GM12878 (cell line): ENCODE data around the gene TMEM45B. TPM values are rescaled to one million over a fixed set of nuclear protein-coding genes. Genes with fewer than 3 reads are reported as not detected.

ENCODE experiments used
- ATAC-seq: fragments of 200-7000 bp; cut with Tn5 transposase; 3 replicates; pipeline ENCODE4 v1.9.1; 2020; ENCODE audit warnings: mild to moderate bottlenecking, moderate library complexity
- BruUV-seq: library from RNA; stranded (reverse); fragments of 400-500 nt; replicated peaks from 2 replicates; lab custom pipeline; 2021; lab: Mats Ljungman, UMichigan
- CTCF ChIA-PET: fragments of 300-600 bp; sonication (Branson Sonifier 250); formaldehyde crosslinking; extraction: SDS; loops from one replicate; lab custom pipeline; 2021; ENCODE audit warnings: inconsistent platforms; lab: Yijun Ruan, JAX
- POLR2A ChIA-PET: fragments of 350-600 bp; formaldehyde crosslinking; extraction: SDS; loops from one replicate; lab custom pipeline; 2021; ENCODE audit warnings: inconsistent platforms; lab: Charles Lee
- RAD21 ChIA-PET: fragments of 300-600 bp; sonication (Branson Sonifier 250); formaldehyde crosslinking; loops from one replicate; lab custom pipeline; 2023; ENCODE audit warnings: antibody characterized with exemption; ENCODE audit not compliant: unreplicated experiment; lab: Charles Lee
- SMC1A ChIA-PET: fragments of 300-600 bp; sonication (Branson Sonifier 250); formaldehyde crosslinking; loops from one replicate; lab custom pipeline; 2023; ENCODE audit not compliant: unreplicated experiment, uncharacterized antibody; lab: Charles Lee
- DNase-seq: peaks from one replicate; pipeline ENCODE4 v3.0.0-alpha.2; 2011; ENCODE audit warnings: low read depth, low spot score
- FAIRE-seq: peaks from 3 replicates; lab custom pipeline; 2011; peaks lifted over from hg19 to GRCh38; lab: Jason Lieb, UNC
- H2AFZ ChIP-seq: 2 replicates; pipeline ENCODE4 v1.6.0; 2011; ENCODE audit warnings: low read depth, low read length, control low read depth; ENCODE audit not compliant: control insufficient read depth
- H3K27ac ChIP-seq: 2 replicates; pipeline ENCODE4 v1.5.1; 2011; ENCODE audit warnings: control low read depth; ENCODE audit not compliant: control insufficient read depth, insufficient read depth
- H3K27me3 ChIP-seq, 2 experiments: replicated peaks in 1 of 2; 2 replicates each; pipeline versions ENCODE4 v1.6.0 to v1.6.1; 2011; ENCODE audit warnings: low read length in 1 of 2; ENCODE audit not compliant: control insufficient read depth in 2 of 2, insufficient read depth in 2 of 2
- H3K36me3 ChIP-seq, 2 experiments: 2 replicates each; pipeline ENCODE4 v1.5.1; 2011; ENCODE audit warnings: low read length in 1 of 2; ENCODE audit not compliant: control insufficient read depth in 2 of 2, insufficient read depth in 2 of 2
- H3K4me1 ChIP-seq: 2 replicates; pipeline ENCODE4 v1.6.1; 2011; ENCODE audit warnings: mild to moderate bottlenecking, low read length, moderate library complexity, mixed read lengths; ENCODE audit not compliant: control insufficient read depth, insufficient read depth
- H3K4me2 ChIP-seq: 2 replicates; pipeline ENCODE4 v1.6.0; 2011; ENCODE audit warnings: control low read depth; ENCODE audit not compliant: control insufficient read depth, insufficient read depth
- H3K4me3 ChIP-seq: fragments of 200-600 bp; sonication (generic); 2 replicates; pipeline ENCODE4 v1.5.1; 2016
- H3K79me2 ChIP-seq: 2 replicates; pipeline ENCODE4 v1.6.0; 2011; ENCODE audit warnings: low read length; ENCODE audit not compliant: control insufficient read depth, insufficient read depth
- H3K9ac ChIP-seq: 2 replicates; pipeline ENCODE4 v1.8.0; 2011; ENCODE audit warnings: low read length, control low read depth, mixed read lengths; ENCODE audit not compliant: control insufficient read depth, insufficient read depth
- H3K9me3 ChIP-seq: replicated peaks from 3 replicates; pipeline ENCODE4 v1.5.1; 2011; ENCODE audit warnings: mild to moderate bottlenecking, low read length; ENCODE audit not compliant: control insufficient read depth, insufficient read depth
- H4K20me1 ChIP-seq: 2 replicates; pipeline ENCODE4 v1.6.0; 2011; ENCODE audit not compliant: control insufficient read depth, insufficient read depth
- CHD2 ChIP-seq: IDR thresholded peaks from 2 replicates; pipeline ENCODE4 v1.6.1; 2011; ENCODE audit warnings: low read depth, low read length, improper control_type of control experiment, borderline replicate concordance
- CTCF ChIP-seq, 3 experiments: IDR thresholded peaks in 2 of 3; conservative IDR thresholded peaks in 1 of 3; 2 replicates each; pipeline ENCODE4 v1.5.1; 2011; ENCODE audit warnings: low read depth in 3 of 3, low read length in 3 of 3, mild to moderate bottlenecking in 3 of 3, control low read depth in 2 of 3, moderate library complexity in 2 of 3, inconsistent platforms in 1 of 3, mixed read lengths in 1 of 3; ENCODE audit not compliant: control insufficient read depth in 2 of 3, insufficient read depth in 1 of 3; ENCODE audit errors: extremely low read depth in 1 of 3
- EGR1 ChIP-seq, 2 experiments: IDR thresholded peaks; 1 replicate in 1 of 2; 2 replicates in 1 of 2; pipeline ENCODE4 v1.6.1; 2011 to 2012; ENCODE audit warnings: low read depth in 2 of 2, low read length in 2 of 2, borderline replicate concordance in 1 of 2, mild to moderate bottlenecking in 1 of 2, moderate library complexity in 1 of 2
- EP300 ChIP-seq, 2 experiments: fragments of 150-350 bp in 1 of 2; IDR thresholded peaks; 2 replicates each; pipeline ENCODE4 v1.6.1; 2011 to 2012; ENCODE audit warnings: low read depth in 2 of 2, low read length in 2 of 2, borderline replicate concordance in 1 of 2, improper control_type of control experiment in 1 of 2, inconsistent platforms in 1 of 2; ENCODE audit not compliant: control insufficient read depth in 1 of 2
- ESRRA ChIP-seq: IDR thresholded peaks from 2 replicates; pipeline ENCODE4 v1.6.1; 2012; ENCODE audit warnings: mild to moderate bottlenecking, low read length, improper control_type of control experiment
- HDAC2 ChIP-seq: fragments of 200-600 bp; sonication (generic); IDR thresholded peaks from 2 replicates; pipeline ENCODE4 v1.6.1; 2017
- LARP7 ChIP-seq: fragments of 450-650 bp; IDR thresholded peaks from 2 replicates; pipeline ENCODE4 v1.6.1; 2017; ENCODE audit warnings: mild to moderate bottlenecking
- NFYB ChIP-seq: IDR thresholded peaks from 2 replicates; pipeline ENCODE4 v1.6.1; 2011; ENCODE audit warnings: low read depth, mild to moderate bottlenecking, low read length, improper control_type of control experiment, moderate library complexity; ENCODE audit not compliant: insufficient read depth
- RAD21 ChIP-seq: IDR thresholded peaks from 2 replicates; pipeline ENCODE4 v1.6.1; 2011; ENCODE audit warnings: mild to moderate bottlenecking, low read depth, low read length, moderate library complexity; ENCODE audit not compliant: insufficient read depth
- SMC3 ChIP-seq: IDR thresholded peaks from 2 replicates; pipeline ENCODE4 v1.6.1; 2011; ENCODE audit warnings: low read length, improper control_type of control experiment, borderline replicate concordance
- SREBF2 ChIP-seq: IDR thresholded peaks from 2 replicates; pipeline ENCODE4 v1.6.1; 2012; ENCODE audit warnings: mild to moderate bottlenecking, low read length
- SUZ12 ChIP-seq: fragments of 200-600 bp; sonication (generic); IDR thresholded peaks from one replicate; pipeline ENCODE4 v1.6.1; 2018; ENCODE audit warnings: antibody characterized with exemption, mild to moderate bottlenecking; ENCODE audit not compliant: unreplicated experiment
- TCF12 ChIP-seq: IDR thresholded peaks from 2 replicates; pipeline ENCODE4 v1.6.1; 2011; ENCODE audit warnings: low read depth, mild to moderate bottlenecking, low read length
- TCF7 ChIP-seq: IDR thresholded peaks from 2 replicates; pipeline ENCODE4 v1.6.1; 2014; ENCODE audit warnings: antibody characterized with exemption, borderline replicate concordance
- ZNF217 ChIP-seq: fragments of 450-650 bp; IDR thresholded peaks from 2 replicates; pipeline ENCODE4 v1.6.1; 2017; ENCODE audit warnings: antibody characterized with exemption, mild to moderate bottlenecking
- ZZZ3 ChIP-seq: IDR thresholded peaks from 2 replicates; pipeline ENCODE4 v1.6.1; 2011; ENCODE audit warnings: low read depth; ENCODE audit not compliant: control insufficient read depth, insufficient read length
- WGBS: methylation state at CpG from one replicate; pipeline ENCODE4 v1.1.6; 2016; ENCODE audit warnings: low lambda C conversion rate; ENCODE audit not compliant: insufficient replicate concordance, insufficient coverage; ENCODE audit errors: missing lambda C conversion rate; 5-methylcytosine and 5-hydroxymethylcytosine counted together
- in situ Hi-C: fragments of 300-500 bp; cut with MboI; formaldehyde crosslinking; loops from 9 replicates; pipeline ENCODE4 v1.14.3; 2018; ENCODE audit warnings: mixed read lengths
- intact Hi-C: fragments of 100-400 bp; cut with micrococcal nuclease; formaldehyde crosslinking; loops from one replicate; pipeline ENCODE4 v1.14.2; 2022; ENCODE audit not compliant: unreplicated experiment
- polyA plus RNA-seq, 11 experiments: library from polyadenylated mRNA; depleted of rRNA in 4 of 11; unstranded in 6 of 11; stranded (reverse) in 5 of 11; fragments of >200 nt; fragmentation: Nextera tagmentation in 4 of 11; fragmentation: Illumina TruSeq in 1 of 11; extraction: Ambion mirVana in 4 of 11; extraction: Trizol in 1 of 11; gene quantifications; 1 replicate in 1 of 11; 2 replicates in 10 of 11; pipeline versions ENCODE4 v1.2.1 to v1.2.3, GENCODE V29; 2011 to 2016; ENCODE audit warnings: inconsistent platforms in 2 of 11, missing spikeins in 2 of 11, low read depth in 1 of 11
- total RNA-seq, 4 experiments: library from RNA; depleted of rRNA in 3 of 4; stranded (reverse); fragments of >200 nt in 3 of 4; fragmentation: Illumina TruSeq in 1 of 4; extraction: Trizol in 1 of 4; gene quantifications; 2 replicates each; pipeline versions ENCODE4 v1.2.1 to v1.2.3, GENCODE V29; 2013 to 2021
- TF ChIP-seq, protein P1 (sequence below): fragments of 150-350 bp; IDR thresholded peaks from 2 replicates; pipeline ENCODE4 v1.6.1; 2014; ENCODE audit warnings: mild to moderate bottlenecking, low read depth, low read length
- TF ChIP-seq, protein P2 (sequence below): IDR thresholded peaks from 2 replicates; pipeline ENCODE4 v1.6.1; 2012; ENCODE audit warnings: low read depth, low read length, improper control_type of control experiment

The TMEM45B gene
- total and polyA plus RNA-seq, 10 of the 15 experiments (the other 5 are each of a cell fraction or from before 2014, with no cell fraction given): 0.05 to 0.13 TPM; not detected in 8

- peak; percentile 35 for FAIRE-seq
- peak; percentile 79 for ATAC-seq
- no peak for TF ChIP-seq CHD2
- no peak for TF ChIP-seq NFYB
- no peak for TF ChIP-seq ZNF217
- no peak for TF ChIP-seq SREBF2
- no peak for TF ChIP-seq SUZ12
- TF ChIP-seq RAD21: peak; percentile 52
- TF ChIP-seq, protein P1, sequence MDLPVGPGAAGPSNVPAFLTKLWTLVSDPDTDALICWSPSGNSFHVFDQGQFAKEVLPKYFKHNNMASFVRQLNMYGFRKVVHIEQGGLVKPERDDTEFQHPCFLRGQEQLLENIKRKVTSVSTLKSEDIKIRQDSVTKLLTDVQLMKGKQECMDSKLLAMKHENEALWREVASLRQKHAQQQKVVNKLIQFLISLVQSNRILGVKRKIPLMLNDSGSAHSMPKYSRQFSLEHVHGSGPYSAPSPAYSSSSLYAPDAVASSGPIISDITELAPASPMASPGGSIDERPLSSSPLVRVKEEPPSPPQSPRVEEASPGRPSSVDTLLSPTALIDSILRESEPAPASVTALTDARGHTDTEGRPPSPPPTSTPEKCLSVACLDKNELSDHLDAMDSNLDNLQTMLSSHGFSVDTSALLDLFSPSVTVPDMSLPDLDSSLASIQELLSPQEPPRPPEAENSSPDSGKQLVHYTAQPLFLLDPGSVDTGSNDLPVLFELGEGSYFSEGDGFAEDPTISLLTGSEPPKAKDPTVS: no peak
- TF ChIP-seq, protein P2, sequence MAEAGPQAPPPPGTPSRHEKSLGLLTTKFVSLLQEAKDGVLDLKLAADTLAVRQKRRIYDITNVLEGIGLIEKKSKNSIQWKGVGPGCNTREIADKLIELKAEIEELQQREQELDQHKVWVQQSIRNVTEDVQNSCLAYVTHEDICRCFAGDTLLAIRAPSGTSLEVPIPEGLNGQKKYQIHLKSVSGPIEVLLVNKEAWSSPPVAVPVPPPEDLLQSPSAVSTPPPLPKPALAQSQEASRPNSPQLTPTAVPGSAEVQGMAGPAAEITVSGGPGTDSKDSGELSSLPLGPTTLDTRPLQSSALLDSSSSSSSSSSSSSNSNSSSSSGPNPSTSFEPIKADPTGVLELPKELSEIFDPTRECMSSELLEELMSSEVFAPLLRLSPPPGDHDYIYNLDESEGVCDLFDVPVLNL: no peak
- TF ChIP-seq EP300 (IDR thresholded peaks at IDR 0.05; ENCODE audit: borderline replicate concordance in 1 of 2, control insufficient read depth in 1 of 2, low read depth in 2 of 2, low read length in 2 of 2): no peak
- no peak for TF ChIP-seq ZZZ3
- no peak for TF ChIP-seq ESRRA
- peak; percentile 30; the same call in 1 of the 2 replicates for TF ChIP-seq SMC3
- 0 out of 2 replicates have a peak, but pooled peaks have one; percentile 10 for TF ChIP-seq TCF12
- no peak for TF ChIP-seq EGR1 (IDR thresholded peaks at IDR 0.05; ENCODE audit: borderline replicate concordance in 1 of 2, low read depth in 2 of 2, low read length in 2 of 2)
- no peak for TF ChIP-seq HDAC2
- peak; percentile 36 to 59 (median 55) for TF ChIP-seq CTCF (IDR thresholded peaks at IDR 0.05 in 2 of 3, conservative IDR thresholded peaks at IDR 0.05 in 1 of 3; ENCODE audit: control insufficient read depth in 2 of 3, extremely low read depth in 1 of 3, insufficient read depth in 1 of 3, low read depth in 3 of 3, low read length in 3 of 3)
- TF ChIP-seq LARP7: no peak
- no peak for TF ChIP-seq TCF7
These were observed 66.0 kb downstream of the TMEM45B start for GRCh38 chr11:129881570-129882170.

More at GRCh38 chr11:129881570-129882170, 66.0 kb downstream of the TMEM45B start:
- Histone ChIP-seq H2AFZ (no peak overlapping the region), H3K27ac (no peak overlapping the region), H4K20me1 (no peaks in the 10 kb centered on the region), H3K9ac (no peak overlapping the region), H3K4me2 (no peak overlapping the region), H3K79me2 (no peaks in the 10 kb centered on the region), H3K4me1 (no peaks in the 10 kb centered on the region), H3K9me3 (no peaks in the 10 kb centered on the region), H3K27me3 (no peaks in the 10 kb centered on the region), H3K4me3 (no peak overlapping the region), H3K36me3 (peaks cover 22 to 26% of the 10 kb centered on the region in 2 experiments)
- intact Hi-C loops (no loop called here), in situ Hi-C loops (no loop called here)
- POLR2A ChIA-PET: interaction anchor here (0.6 kb wide), 1 partner anchor 490 kb away, joined by 4 read pairs; no protein-coding TSS in a partner anchor
- BruUV-seq: no TSS peak
- SMC1A ChIA-PET: interaction anchor here (1.0 to 1.2 kb wide), 3 partner anchors 9 to 251 kb away, joined by 3 to 8 read pairs (median 3); no protein-coding TSS in a partner anchor
- 82% methylated on average over 9 of the region's 9 CpGs for WGBS
- CTCF ChIA-PET: interaction anchor here (1.1 to 3.4 kb wide), 3 partner anchors 11 to 249 kb away, joined by 3 to 47 read pairs (median 5); no protein-coding TSS in a partner anchor
- no peak for DNase-seq
- RAD21 ChIA-PET: interaction anchor here (1.3 to 2.2 kb wide), 2 partner anchors 250 to 264 kb away, joined by 4 to 18 read pairs; no protein-coding TSS in a partner anchor
